H9 (cell line): ENCODE data around the gene PDPK1. TPM values are rescaled to one million over a fixed set of nuclear protein-coding genes. Genes with fewer than 3 reads are reported as not detected.

Experiments
- DNase-seq: peaks from one replicate; pipeline ENCODE4 v3.0.0-alpha.2; 2017
- H2AFZ ChIP-seq: one replicate; pipeline ENCODE4 v1.6.1; 2013; ENCODE audit warnings: mild to moderate bottlenecking, low read length, control low read depth, moderate library complexity
- H2AK5ac ChIP-seq: 2 replicates; pipeline ENCODE4 v1.6.1; 2013; ENCODE audit warnings: low read length, control low read depth, mixed read lengths; ENCODE audit not compliant: insufficient read length
- H2BK120ac ChIP-seq: one replicate; pipeline ENCODE4 v1.6.1; 2013; ENCODE audit warnings: low read depth, mild to moderate bottlenecking, low read length, control low read depth, inconsistent platforms; ENCODE audit not compliant: poor library complexity, severe bottlenecking
- H2BK12ac ChIP-seq: 2 replicates; pipeline ENCODE4 v1.6.1; 2013; ENCODE audit warnings: low read length, control low read depth, mixed read lengths, low read depth; ENCODE audit not compliant: insufficient read length
- H2BK15ac ChIP-seq: 2 replicates; pipeline ENCODE4 v1.6.1; 2013; ENCODE audit warnings: low read depth, low read length, control low read depth
- H2BK20ac ChIP-seq: one replicate; pipeline ENCODE4 v1.6.1; 2013; ENCODE audit warnings: low read depth, mild to moderate bottlenecking, low read length, control low read depth, inconsistent platforms; ENCODE audit not compliant: poor library complexity, severe bottlenecking
- H2BK5ac ChIP-seq: 2 replicates; pipeline ENCODE4 v1.6.1; 2013; ENCODE audit warnings: low read length, control low read depth, mixed read lengths; ENCODE audit not compliant: insufficient read length
- H3K14ac ChIP-seq: 2 replicates; pipeline ENCODE4 v1.6.1; 2013; ENCODE audit warnings: low read length, control low read depth; ENCODE audit not compliant: insufficient read depth
- H3K18ac ChIP-seq: 2 replicates; pipeline ENCODE4 v1.6.1; 2013; ENCODE audit warnings: low read depth, mild to moderate bottlenecking, mixed read lengths, low read length, control low read depth; ENCODE audit not compliant: insufficient read length
- H3K23ac ChIP-seq: 2 replicates; pipeline ENCODE4 v1.6.1; 2013; ENCODE audit warnings: low read length, control low read depth, mixed read lengths, low read depth; ENCODE audit not compliant: insufficient read length
- H3K23me2 ChIP-seq: 2 replicates; pipeline ENCODE4 v1.6.1; 2013; ENCODE audit warnings: low read depth, mild to moderate bottlenecking, mixed read lengths, low read length, control low read depth; ENCODE audit not compliant: insufficient read length, poor library complexity, severe bottlenecking
- H3K27ac ChIP-seq: 2 replicates; pipeline ENCODE4 v1.5.1; 2013; ENCODE audit warnings: low read length, control low read depth, mixed read lengths, low read depth; ENCODE audit not compliant: insufficient read length
- H3K27me3 ChIP-seq: 2 replicates; pipeline ENCODE4 v1.6.1; 2013; ENCODE audit warnings: low read length, control low read depth, inconsistent platforms; ENCODE audit not compliant: insufficient read depth
- H3K4ac ChIP-seq: 2 replicates; pipeline ENCODE4 v1.6.1; 2013; ENCODE audit warnings: low read depth, mild to moderate bottlenecking, control low read depth, inconsistent platforms, low read length, moderate library complexity
- H3K4me1 ChIP-seq: 2 replicates; pipeline ENCODE4 v1.6.1; 2013; ENCODE audit warnings: low read length, control low read depth, inconsistent platforms; ENCODE audit not compliant: insufficient read depth
- H3K4me2 ChIP-seq: 2 replicates; pipeline ENCODE4 v1.6.1; 2013; ENCODE audit warnings: low read length, control low read depth, mixed read lengths; ENCODE audit not compliant: insufficient read length, insufficient read depth
- H3K56ac ChIP-seq: 2 replicates; pipeline ENCODE4 v1.6.1; 2013; ENCODE audit warnings: low read depth, mild to moderate bottlenecking, mixed read lengths, low read length, control low read depth; ENCODE audit not compliant: insufficient read length
- H3K79me1 ChIP-seq: 2 replicates; pipeline ENCODE4 v1.6.1; 2013; ENCODE audit warnings: low read depth, mild to moderate bottlenecking, moderate library complexity, low read length, control low read depth, inconsistent platforms; ENCODE audit not compliant: insufficient read depth, poor library complexity, severe bottlenecking
- H3K79me2 ChIP-seq: 2 replicates; pipeline ENCODE4 v1.6.1; 2013; ENCODE audit warnings: low read length, control low read depth, inconsistent platforms; ENCODE audit not compliant: insufficient read depth
- H3K9ac ChIP-seq: 2 replicates; pipeline ENCODE4 v1.6.1; 2013; ENCODE audit warnings: low read length, control low read depth, mixed read lengths; ENCODE audit not compliant: insufficient read length; ENCODE audit errors: extremely low read depth
- H3K9me3 ChIP-seq: one replicate; pipeline ENCODE4 v1.6.1; 2013; ENCODE audit warnings: low read depth, low read length, inconsistent platforms; ENCODE audit not compliant: control insufficient read depth
- H3T11ph ChIP-seq: one replicate; pipeline ENCODE4 v1.6.1; 2013; ENCODE audit warnings: mild to moderate bottlenecking, low read length, control low read depth, inconsistent platforms
- H4K20me1 ChIP-seq: one replicate; pipeline ENCODE4 v1.6.1; 2013; ENCODE audit not compliant: control insufficient read depth, insufficient read length, insufficient read depth
- H4K5ac ChIP-seq: 2 replicates; pipeline ENCODE4 v1.6.1; 2013; ENCODE audit warnings: low read depth, mild to moderate bottlenecking, mixed read lengths, low read length, control low read depth; ENCODE audit not compliant: insufficient read length
- H4K8ac ChIP-seq: replicated peaks from 2 replicates; pipeline ENCODE4 v1.6.1; 2013; ENCODE audit warnings: low read length, control low read depth, mixed read lengths, low read depth; ENCODE audit not compliant: insufficient read length
- H4K91ac ChIP-seq: 2 replicates; pipeline ENCODE4 v1.6.1; 2013; ENCODE audit warnings: low read depth, mild to moderate bottlenecking, moderate library complexity, mixed read lengths, low read length, control low read depth; ENCODE audit not compliant: insufficient read length
- H3K27ac Mint-ChIP-seq, 3 experiments: 2 replicates in 2 of 3; 3 replicates in 1 of 3; pipeline ENCODE4 v1.8.0; 2020 to 2021; ENCODE audit warnings: mixed read lengths in 3 of 3, mild to moderate bottlenecking in 1 of 3, moderate library complexity in 1 of 3
- H3K27me3 Mint-ChIP-seq: 2 replicates; pipeline ENCODE4 v1.8.0; 2021; ENCODE audit warnings: low read depth, mild to moderate bottlenecking, moderate library complexity, mixed read lengths
- H3K36me3 Mint-ChIP-seq, 3 experiments: 2 replicates in 2 of 3; 3 replicates in 1 of 3; pipeline ENCODE4 v1.8.0; 2020 to 2021; ENCODE audit warnings: low read depth in 3 of 3, mixed read lengths in 3 of 3; ENCODE audit not compliant: insufficient read depth in 1 of 3
- H3K4me1 Mint-ChIP-seq, 2 experiments: 2 replicates each; pipeline ENCODE4 v1.8.0; 2020; ENCODE audit warnings: mixed read lengths in 2 of 2
- H3K4me3 Mint-ChIP-seq, 2 experiments: 2 replicates in 1 of 2; 3 replicates in 1 of 2; pipeline ENCODE4 v1.8.0; 2020 to 2021; ENCODE audit warnings: mild to moderate bottlenecking in 2 of 2, mixed read lengths in 2 of 2, moderate library complexity in 1 of 2
- H3K9me3 Mint-ChIP-seq, 2 experiments: 2 replicates in 1 of 2; 3 replicates in 1 of 2; pipeline ENCODE4 v1.8.0; 2020; ENCODE audit warnings: mild to moderate bottlenecking in 2 of 2, mixed read lengths in 2 of 2, moderate library complexity in 1 of 2
- CTCF ChIP-seq: fragments of 200-600 bp; sonication (generic); conservative IDR thresholded peaks from 3 replicates; pipeline ENCODE4 v1.8.0; 2021; ENCODE audit warnings: antibody characterized with exemption, mild to moderate bottlenecking
- WGBS: extraction: QIAGEN DNeasy Blood & Tissue Kit; methylation state at CpG from one replicate; pipeline ENCODE4 v1.1.7; 2013; ENCODE audit warnings: missing lambda C conversion rate, low lambda C conversion rate, mixed read lengths; ENCODE audit not compliant: insufficient read length; ENCODE audit errors: extremely low coverage; 5-methylcytosine and 5-hydroxymethylcytosine counted together
- total RNA-seq: library from RNA; stranded (reverse); gene quantifications from 2 replicates; pipeline ENCODE4 v1.2.1, GENCODE V29; 2021

The PDPK1 gene
- total RNA-seq, 1 experiment from 2014 or later, result 32.8 TPM

GRCh38 chr16:2531696-2532493 lies 5.9 kb upstream of the PDPK1 start:
- Histone ChIP-seq H3K23me2 (peaks cover 10% of the 10 kb centered on the region), H3K14ac (peak overlapping the region; percentile 47; the same call in 1 of the 2 replicates), H4K91ac (no peak overlapping the region), H2BK15ac (no peak overlapping the region), H3K27me3 (no peaks in the 10 kb centered on the region), H4K5ac (no peak overlapping the region), H3K79me2 (no peaks in the 10 kb centered on the region), H3K56ac (no peak overlapping the region), H4K20me1 (no peaks in the 10 kb centered on the region), H3K4me1 (no peaks in the 10 kb centered on the region), H3K23ac (no peak overlapping the region), H2BK12ac (no peak overlapping the region), H4K8ac (no peak overlapping the region), H2AK5ac (no peak overlapping the region), H2AFZ (no peak overlapping the region), H3K18ac (peak overlapping the region; percentile 88), H3T11ph (no peak overlapping the region), H3K4me2 (peak overlapping the region; percentile 78), H3K79me1 (no peaks in the 10 kb centered on the region), H3K9ac (peak overlapping the region; percentile 33), H3K4ac (no peak overlapping the region), H2BK120ac (no peak overlapping the region), H2BK5ac (no peak overlapping the region), H2BK20ac (no peak overlapping the region), H3K9me3 (no peaks in the 10 kb centered on the region), H3K27ac (no peak overlapping the region)
- H3K4me3 Mint-ChIP-seq, result peak overlapping the region; percentile 79 to 98
- peaks cover 0 to 2% of the 10 kb centered on the region in 2 experiments; a peak in 1 of 5 replicates for H3K9me3 Mint-ChIP-seq
- H3K27ac Mint-ChIP-seq, result peak overlapping the region; percentile 40 to 90 (median 77); a peak in 5 of 7 replicates
- peaks cover 4 to 11% of the 10 kb centered on the region in 2 experiments for H3K4me1 Mint-ChIP-seq
- TF ChIP-seq CTCF, result no peak
- H3K27me3 Mint-ChIP-seq, result peaks cover 4% of the 10 kb centered on the region; the same call in 1 of the 2 replicates
- peaks cover 0 to 15% (median 2%) of the 10 kb centered on the region in 3 experiments; a peak in 3 of 7 replicates for H3K36me3 Mint-ChIP-seq
- DNase-seq, result peak; percentile 98
- no CpG with 5 or more reads among the region's 84 CpGs for WGBS
